HEK293 (cell line): Measurements from ENCODE around the gene GRAMD4.

Experiments
- CTCF ChIP-seq: fragments of 450-650 bp; formaldehyde crosslinking; IDR thresholded peaks from 2 replicates; pipeline ENCODE4 v1.5.1; 2016; ENCODE audit warnings: missing biosample characterization, missing genetic modification characterization
- ZNF16 ChIP-seq: fragments of 450-650 bp; formaldehyde crosslinking; IDR thresholded peaks from 2 replicates; pipeline ENCODE4 v1.5.1; 2016; ENCODE audit warnings: low read depth, missing biosample characterization, missing genetic modification characterization
- TF ChIP-seq, protein P1 (sequence below): fragments of 450-650 bp; formaldehyde crosslinking; IDR thresholded peaks from 2 replicates; pipeline ENCODE4 v1.5.1; 2016; ENCODE audit warnings: missing biosample characterization, missing genetic modification characterization, low read depth

DNA sequence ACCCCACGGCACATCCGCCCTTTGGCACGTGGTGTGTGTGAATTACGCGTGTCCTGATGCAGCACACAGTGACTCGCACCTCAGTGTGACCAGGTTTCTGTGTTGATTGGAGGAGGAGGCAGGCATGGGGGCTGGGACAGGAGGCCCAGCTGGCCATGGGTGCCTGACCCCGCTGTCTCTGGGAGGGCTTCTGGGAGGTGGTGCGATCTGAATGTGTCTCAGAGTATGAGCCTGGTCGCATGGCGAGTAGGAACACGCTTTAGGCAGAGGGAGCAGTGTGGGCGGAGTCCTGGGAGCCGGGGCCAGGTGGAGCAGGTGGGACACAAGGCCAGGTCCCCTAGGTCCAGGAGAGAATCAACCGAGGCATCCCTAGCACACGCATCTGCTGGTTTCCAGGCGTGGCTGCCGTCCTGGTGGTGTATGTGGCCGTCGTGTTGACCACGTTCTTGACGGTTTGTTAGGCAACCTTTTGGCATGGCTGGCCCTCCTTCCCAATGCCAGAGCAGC is 5.7 kb downstream of the GRAMD4 start:
- TF ChIP-seq CTCF (tag by site-specific recombination) (no peak), ZNF16 (tag by site-specific recombination) (no peak)
- TF ChIP-seq, protein P1, sequence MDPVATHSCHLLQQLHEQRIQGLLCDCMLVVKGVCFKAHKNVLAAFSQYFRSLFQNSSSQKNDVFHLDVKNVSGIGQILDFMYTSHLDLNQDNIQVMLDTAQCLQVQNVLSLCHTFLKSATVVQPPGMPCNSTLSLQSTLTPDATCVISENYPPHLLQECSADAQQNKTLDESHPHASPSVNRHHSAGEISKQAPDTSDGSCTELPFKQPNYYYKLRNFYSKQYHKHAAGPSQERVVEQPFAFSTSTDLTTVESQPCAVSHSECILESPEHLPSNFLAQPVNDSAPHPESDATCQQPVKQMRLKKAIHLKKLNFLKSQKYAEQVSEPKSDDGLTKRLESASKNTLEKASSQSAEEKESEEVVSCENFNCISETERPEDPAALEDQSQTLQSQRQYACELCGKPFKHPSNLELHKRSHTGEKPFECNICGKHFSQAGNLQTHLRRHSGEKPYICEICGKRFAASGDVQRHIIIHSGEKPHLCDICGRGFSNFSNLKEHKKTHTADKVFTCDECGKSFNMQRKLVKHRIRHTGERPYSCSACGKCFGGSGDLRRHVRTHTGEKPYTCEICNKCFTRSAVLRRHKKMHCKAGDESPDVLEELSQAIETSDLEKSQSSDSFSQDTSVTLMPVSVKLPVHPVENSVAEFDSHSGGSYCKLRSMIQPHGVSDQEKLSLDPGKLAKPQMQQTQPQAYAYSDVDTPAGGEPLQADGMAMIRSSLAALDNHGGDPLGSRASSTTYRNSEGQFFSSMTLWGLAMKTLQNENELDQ (tag by site-specific recombination): no peak
